ENCODE measurements around the gene SCRN2.

The SCRN2 gene

GRCh38 chr17:47801906-47802305 is 39.2 kb downstream of the SCRN2 start:
- Histone ChIP-seq H3K27ac (no peak overlapping the region), H2AFZ (no peak overlapping the region), H3K4me2 (ENCODE audit: low read length) (no peak overlapping the region), H3K4me3 (ENCODE audit: low read depth, low read length) (no peak overlapping the region), H3K9me3 (ENCODE audit: control insufficient read depth, low read length) (no peaks in the 10 kb centered on the region), H3K27me3 (ENCODE audit: control insufficient read depth, insufficient read depth, low read length) (no peaks in the 10 kb centered on the region), H3K36me3 (ENCODE audit: control insufficient read depth, insufficient read depth, low read length) (no peaks in the 10 kb centered on the region), H3K4me1 (no peaks in the 10 kb centered on the region), H3K9ac (no peak overlapping the region), H3K79me2 (no peaks in the 10 kb centered on the region)
- TF ChIP-seq, protein P1, sequence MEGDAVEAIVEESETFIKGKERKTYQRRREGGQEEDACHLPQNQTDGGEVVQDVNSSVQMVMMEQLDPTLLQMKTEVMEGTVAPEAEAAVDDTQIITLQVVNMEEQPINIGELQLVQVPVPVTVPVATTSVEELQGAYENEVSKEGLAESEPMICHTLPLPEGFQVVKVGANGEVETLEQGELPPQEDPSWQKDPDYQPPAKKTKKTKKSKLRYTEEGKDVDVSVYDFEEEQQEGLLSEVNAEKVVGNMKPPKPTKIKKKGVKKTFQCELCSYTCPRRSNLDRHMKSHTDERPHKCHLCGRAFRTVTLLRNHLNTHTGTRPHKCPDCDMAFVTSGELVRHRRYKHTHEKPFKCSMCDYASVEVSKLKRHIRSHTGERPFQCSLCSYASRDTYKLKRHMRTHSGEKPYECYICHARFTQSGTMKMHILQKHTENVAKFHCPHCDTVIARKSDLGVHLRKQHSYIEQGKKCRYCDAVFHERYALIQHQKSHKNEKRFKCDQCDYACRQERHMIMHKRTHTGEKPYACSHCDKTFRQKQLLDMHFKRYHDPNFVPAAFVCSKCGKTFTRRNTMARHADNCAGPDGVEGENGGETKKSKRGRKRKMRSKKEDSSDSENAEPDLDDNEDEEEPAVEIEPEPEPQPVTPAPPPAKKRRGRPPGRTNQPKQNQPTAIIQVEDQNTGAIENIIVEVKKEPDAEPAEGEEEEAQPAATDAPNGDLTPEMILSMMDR (IDR thresholded peaks at IDR 0.05) = no peak

- no peak overlapping the region for H3K4me3 ChIP-seq (ENCODE audit: low read depth, low read length)
- no peaks in the 10 kb centered on the region for H3K36me3 ChIP-seq (ENCODE audit: control insufficient read depth, insufficient read depth, low read length)
- no peaks in the 10 kb centered on the region for H3K9me3 ChIP-seq (ENCODE audit: control insufficient read depth, low read length)
- no peaks in the 10 kb centered on the region for H3K27me3 ChIP-seq (ENCODE audit: control insufficient read depth, insufficient read depth, low read length)
- no peak overlapping the region for H3K9ac ChIP-seq
- H2AFZ ChIP-seq = no peak overlapping the region
- no peaks in the 10 kb centered on the region for H3K4me1 ChIP-seq
- H3K4me2 ChIP-seq (ENCODE audit: low read length) = no peak overlapping the region
- H3K27ac ChIP-seq = no peak overlapping the region
- no peaks in the 10 kb centered on the region for H3K79me2 ChIP-seq
- TF ChIP-seq, protein P1 (IDR thresholded peaks at IDR 0.05) = no peak
Observed at GRCh38 chr17:47801176-47801765, 39.8 kb downstream of the SCRN2 start.

DNA sequence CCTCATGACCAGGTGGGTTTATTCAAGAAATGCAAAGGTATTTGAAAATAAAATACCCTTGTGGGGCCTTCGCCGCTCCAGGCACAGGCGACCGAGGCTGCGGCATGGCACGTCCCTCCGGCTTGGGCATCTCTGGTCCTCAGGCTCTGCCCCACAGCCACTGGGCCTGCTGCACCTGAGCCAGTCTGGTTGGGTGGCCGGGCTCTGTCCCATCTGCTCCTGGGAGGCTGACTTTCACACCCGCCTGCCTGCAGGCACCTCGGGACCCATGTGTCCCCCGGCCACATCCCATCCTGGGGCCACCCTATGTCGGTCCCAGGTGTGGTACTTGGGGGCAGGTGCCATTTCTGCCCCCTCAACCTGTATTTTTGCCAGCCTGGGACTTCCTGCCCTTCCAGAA is 40.4 kb downstream of the SCRN2 start:
- no peak overlapping the region for H2AFZ ChIP-seq
- H3K9ac ChIP-seq = no peak overlapping the region
- no peak overlapping the region for H3K4me3 ChIP-seq (ENCODE audit: low read depth, low read length)
- no peak overlapping the region for H3K4me2 ChIP-seq (ENCODE audit: low read length)
- no peaks in the 10 kb centered on the region for H3K36me3 ChIP-seq (ENCODE audit: control insufficient read depth, insufficient read depth, low read length)
- no peaks in the 10 kb centered on the region for H3K79me2 ChIP-seq
- TF ChIP-seq, protein P1 (IDR thresholded peaks at IDR 0.05) = no peak
- H3K9me3 ChIP-seq (ENCODE audit: control insufficient read depth, low read length) = no peaks in the 10 kb centered on the region
- no peak overlapping the region for H3K27ac ChIP-seq
- H3K27me3 ChIP-seq (ENCODE audit: control insufficient read depth, insufficient read depth, low read length) = no peaks in the 10 kb centered on the region
- no peaks in the 10 kb centered on the region for H3K4me1 ChIP-seq

GRCh38 chr17:47797797-47798196 is 43.3 kb downstream of the SCRN2 start:
- H3K9me3 ChIP-seq (ENCODE audit: control insufficient read depth, low read length) = no peaks in the 10 kb centered on the region
- H2AFZ ChIP-seq = no peak overlapping the region
- no peak overlapping the region for H3K9ac ChIP-seq
- H3K27ac ChIP-seq = no peak overlapping the region
- H3K36me3 ChIP-seq (ENCODE audit: control insufficient read depth, insufficient read depth, low read length) = no peaks in the 10 kb centered on the region
- TF ChIP-seq, protein P1 (IDR thresholded peaks at IDR 0.05) = no peak
- no peak overlapping the region for H3K4me3 ChIP-seq (ENCODE audit: low read depth, low read length)
- H3K4me1 ChIP-seq = no peaks in the 10 kb centered on the region
- no peaks in the 10 kb centered on the region for H3K27me3 ChIP-seq (ENCODE audit: control insufficient read depth, insufficient read depth, low read length)
- no peak overlapping the region for H3K4me2 ChIP-seq (ENCODE audit: low read length)
- no peaks in the 10 kb centered on the region for H3K79me2 ChIP-seq

GRCh38 chr17:47792979-47793378 is 48.1 kb downstream of the SCRN2 start:
- no peaks in the 10 kb centered on the region for H3K9me3 ChIP-seq (ENCODE audit: control insufficient read depth, low read length)
- H3K9ac ChIP-seq = no peak overlapping the region
- no peaks in the 10 kb centered on the region for H3K36me3 ChIP-seq (ENCODE audit: control insufficient read depth, insufficient read depth, low read length)
- H3K27ac ChIP-seq = no peak overlapping the region
- no peaks in the 10 kb centered on the region for H3K79me2 ChIP-seq
- H3K4me2 ChIP-seq (ENCODE audit: low read length) = no peak overlapping the region
- TF ChIP-seq, protein P1 (IDR thresholded peaks at IDR 0.05) = no peak
- H3K4me1 ChIP-seq = no peaks in the 10 kb centered on the region
- H3K27me3 ChIP-seq (ENCODE audit: control insufficient read depth, insufficient read depth, low read length) = no peaks in the 10 kb centered on the region
- H2AFZ ChIP-seq = no peak overlapping the region
- H3K4me3 ChIP-seq (ENCODE audit: low read depth, low read length) = no peak overlapping the region
